ENCODE measurements around the gene ARHGAP11B. TPM values are rescaled to one million over a fixed set of nuclear protein-coding genes. Genes with fewer than 3 reads are reported as not detected.
"Not testable (repeated sequence)": the region's sequence is repeated elsewhere in the genome, so short reads cannot be mapped to it uniquely, and the experiment has no call there.

ARHGAP11B gene

GRCh38 chr15:30675126-30675525, 49.2 kb downstream of the ARHGAP11B start:
- Mint-ChIP-seq H3K4me3 (ENCODE audit: unreplicated experiment) (no peak overlapping the region), H3K27ac (ENCODE audit: unreplicated experiment) (no peak overlapping the region), H3K4me1 (ENCODE audit: unreplicated experiment) (peaks cover 3% of the 10 kb centered on the region), H3K27me3 (ENCODE audit: unreplicated experiment) (no peaks in the 10 kb centered on the region), H3K36me3 (ENCODE audit: unreplicated experiment) (peaks cover 18% of the 10 kb centered on the region), H3K9me3 (ENCODE audit: unreplicated experiment) (peaks cover 10% of the 10 kb centered on the region)
- DNase-seq (ENCODE audit: extremely low spot score, unreplicated experiment): no peak
- TF ChIP-seq, protein P1, sequence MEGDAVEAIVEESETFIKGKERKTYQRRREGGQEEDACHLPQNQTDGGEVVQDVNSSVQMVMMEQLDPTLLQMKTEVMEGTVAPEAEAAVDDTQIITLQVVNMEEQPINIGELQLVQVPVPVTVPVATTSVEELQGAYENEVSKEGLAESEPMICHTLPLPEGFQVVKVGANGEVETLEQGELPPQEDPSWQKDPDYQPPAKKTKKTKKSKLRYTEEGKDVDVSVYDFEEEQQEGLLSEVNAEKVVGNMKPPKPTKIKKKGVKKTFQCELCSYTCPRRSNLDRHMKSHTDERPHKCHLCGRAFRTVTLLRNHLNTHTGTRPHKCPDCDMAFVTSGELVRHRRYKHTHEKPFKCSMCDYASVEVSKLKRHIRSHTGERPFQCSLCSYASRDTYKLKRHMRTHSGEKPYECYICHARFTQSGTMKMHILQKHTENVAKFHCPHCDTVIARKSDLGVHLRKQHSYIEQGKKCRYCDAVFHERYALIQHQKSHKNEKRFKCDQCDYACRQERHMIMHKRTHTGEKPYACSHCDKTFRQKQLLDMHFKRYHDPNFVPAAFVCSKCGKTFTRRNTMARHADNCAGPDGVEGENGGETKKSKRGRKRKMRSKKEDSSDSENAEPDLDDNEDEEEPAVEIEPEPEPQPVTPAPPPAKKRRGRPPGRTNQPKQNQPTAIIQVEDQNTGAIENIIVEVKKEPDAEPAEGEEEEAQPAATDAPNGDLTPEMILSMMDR (IDR thresholded peaks at IDR 0.05): no peak

DNA sequence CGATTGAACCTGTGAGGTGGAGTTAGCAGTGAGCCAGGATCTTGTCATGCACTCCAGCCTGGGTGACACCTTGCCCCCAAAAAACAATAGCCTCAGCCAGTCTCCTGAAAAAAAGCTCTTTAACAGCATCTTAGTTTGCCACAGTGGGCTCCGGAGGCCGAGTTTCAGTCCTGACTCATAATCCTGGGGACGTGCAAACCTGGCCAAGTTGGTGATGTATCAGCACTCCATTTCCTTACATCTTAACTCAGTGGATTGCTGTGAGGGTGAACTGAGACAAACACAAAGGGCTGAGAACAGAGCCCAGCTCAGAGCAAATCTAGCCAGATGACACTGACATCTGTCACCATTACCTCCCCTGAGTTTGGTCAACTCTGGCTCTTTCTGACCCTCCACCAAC, 50.0 kb downstream of the ARHGAP11B start:
- not testable (repeated sequence) for H3K9me3 Mint-ChIP-seq (ENCODE audit: unreplicated experiment); DNase-seq (ENCODE audit: extremely low spot score, unreplicated experiment); H3K27me3 Mint-ChIP-seq (ENCODE audit: unreplicated experiment); H3K27ac Mint-ChIP-seq (ENCODE audit: unreplicated experiment); H3K4me3 Mint-ChIP-seq (ENCODE audit: unreplicated experiment); H3K4me1 Mint-ChIP-seq (ENCODE audit: unreplicated experiment)
- peaks cover 18% of the 10 kb centered on the region for H3K36me3 Mint-ChIP-seq (ENCODE audit: unreplicated experiment)

GRCh38 chr15:30680997-30681396, 55.1 kb downstream of the ARHGAP11B start:
- peaks cover 11% of the 10 kb centered on the region for H3K36me3 Mint-ChIP-seq (ENCODE audit: unreplicated experiment)
- H3K27ac Mint-ChIP-seq (ENCODE audit: unreplicated experiment); H3K4me1 Mint-ChIP-seq (ENCODE audit: unreplicated experiment); H3K9me3 Mint-ChIP-seq (ENCODE audit: unreplicated experiment); H3K4me3 Mint-ChIP-seq (ENCODE audit: unreplicated experiment); H3K27me3 Mint-ChIP-seq (ENCODE audit: unreplicated experiment); DNase-seq (ENCODE audit: extremely low spot score, unreplicated experiment): not testable (repeated sequence)

GRCh38 chr15:30685709-30686285, 59.9 kb downstream of the ARHGAP11B start:
- not testable (repeated sequence) for H3K4me3 Mint-ChIP-seq (ENCODE audit: unreplicated experiment); H3K36me3 Mint-ChIP-seq (ENCODE audit: unreplicated experiment); H3K27me3 Mint-ChIP-seq (ENCODE audit: unreplicated experiment); H3K9me3 Mint-ChIP-seq (ENCODE audit: unreplicated experiment); H3K27ac Mint-ChIP-seq (ENCODE audit: unreplicated experiment); H3K4me1 Mint-ChIP-seq (ENCODE audit: unreplicated experiment); DNase-seq (ENCODE audit: extremely low spot score, unreplicated experiment)

- not testable (repeated sequence) for H3K27me3 Mint-ChIP-seq (ENCODE audit: unreplicated experiment); H3K4me1 Mint-ChIP-seq (ENCODE audit: unreplicated experiment); H3K9me3 Mint-ChIP-seq (ENCODE audit: unreplicated experiment); H3K36me3 Mint-ChIP-seq (ENCODE audit: unreplicated experiment); H3K27ac Mint-ChIP-seq (ENCODE audit: unreplicated experiment); H3K4me3 Mint-ChIP-seq (ENCODE audit: unreplicated experiment); DNase-seq (ENCODE audit: extremely low spot score, unreplicated experiment)
Measured at GRCh38 chr15:30686651-30687050, 60.7 kb downstream of the ARHGAP11B start.

Other genes with a start within 250 kb of the ARHGAP11B start
- 1.7 and 3.4 TPM in 2 replicates for gene CHRFAM7A, start 232.6 kb upstream of the ARHGAP11B start, total RNA-seq
- gene GOLGA8R, start 211.9 kb upstream of the ARHGAP11B start, total RNA-seq: 4.9 and 5.4 TPM in 2 replicates
- gene GOLGA8Q, start 74.1 kb upstream of the ARHGAP11B start, total RNA-seq: 1.3 and 1.6 TPM in 2 replicates
- 0.89 and 1.3 TPM in 2 replicates for gene GOLGA8H, start 22.1 kb upstream of the ARHGAP11B start, total RNA-seq

Measured in osteocyte (in vitro differentiated cells).